GM10248 (cell line): Measurements from ENCODE around the gene AUTS2.

ENCODE experiments used
- CTCF ChIA-PET: fragments of 300-600 bp; sonication (Branson Sonifier 250); formaldehyde crosslinking; extraction: SDS; loops from one replicate; lab custom pipeline; 2021; ENCODE audit warnings: antibody characterized with exemption; lab: Yijun Ruan, JAX
- POLR2A ChIA-PET: fragments of 350-650 bp; sonication (Branson Sonifier 250); formaldehyde crosslinking; extraction: SDS; loops from one replicate; lab custom pipeline; 2020; ENCODE audit warnings: antibody characterized with exemption; lab: Yijun Ruan, JAX
- DNase-seq: peaks from one replicate; pipeline ENCODE4 v3.0.0; 2012; ENCODE audit errors: extremely low spot score
- CTCF ChIP-seq: IDR thresholded peaks from 2 replicates; pipeline ENCODE4 v1.5.1; 2012; ENCODE audit warnings: mild to moderate bottlenecking, low read depth; ENCODE audit errors: extremely low read depth, missing control alignments, control extremely low read depth

Gene AUTS2

GRCh38 chr7:70439651-70440050 lies 841.4 kb downstream of the AUTS2 start:
- POLR2A ChIA-PET, result no interaction called here
- CTCF ChIA-PET, result interaction anchor here (1.1 kb wide), 1 partner anchor 26 kb away, joined by 3 read pairs; no protein-coding TSS in a partner anchor
- no peak for DNase-seq
- no peak for TF ChIP-seq CTCF

GRCh38 chr7:70446448-70447143 lies 848.3 kb downstream of the AUTS2 start:
- POLR2A ChIA-PET, result no interaction called here
- no peak for TF ChIP-seq CTCF
- CTCF ChIA-PET, result no interaction called here
- DNase-seq, result no peak

- ChIA-PET POLR2A (no interaction called here), CTCF (no interaction called here)
- no peak for DNase-seq
- no peak for TF ChIP-seq CTCF
These were observed 850.1 kb downstream of the AUTS2 start for GRCh38 chr7:70448312-70448906.

- no peak for DNase-seq
- ChIA-PET POLR2A (no interaction called here), CTCF (interaction anchor here (1.5 kb wide), 1 partner anchor 13 kb away, joined by 3 read pairs; no protein-coding TSS in a partner anchor)
- TF ChIP-seq CTCF, result no peak
These were observed 852.5 kb downstream of the AUTS2 start for GRCh38 chr7:70450731-70451130.

- no peak for DNase-seq
- no peak for TF ChIP-seq CTCF
- ChIA-PET CTCF (interaction anchor here (1.1 to 1.3 kb wide), 2 partner anchors 21 to 28 kb away, joined by 3 to 4 read pairs; no protein-coding TSS in a partner anchor), POLR2A (no interaction called here)
These were observed 857.6 kb downstream of the AUTS2 start for GRCh38 chr7:70455925-70456324.

GRCh38 chr7:70456719-70457118 lies 858.4 kb downstream of the AUTS2 start:
- TF ChIP-seq CTCF, result no peak
- ChIA-PET CTCF (interaction anchor here (1.1 to 1.3 kb wide), 2 partner anchors 20 to 29 kb away, joined by 3 to 4 read pairs; no protein-coding TSS in a partner anchor), POLR2A (no interaction called here)
- DNase-seq, result peak; percentile 21
